GM23338 (cell line): ENCODE data around the gene SACS. TPM values are rescaled to one million over a fixed set of nuclear protein-coding genes. Genes with fewer than 3 reads are reported as not detected.

Experiments
- ATAC-seq: fragments of 200-7000 bp; cut with Tn5 transposase; 3 replicates; pipeline ENCODE4 v1.9.1; 2020
- DNase-seq: peaks from one replicate; pipeline ENCODE4 v3.0.0-alpha.2; 2015; ENCODE audit warnings: low spot score
- H2AFZ ChIP-seq: fragments of 200-600 bp; sonication (generic); 2 replicates; pipeline ENCODE4 v1.8.0; 2016; ENCODE audit warnings: antibody characterized with exemption, mild to moderate bottlenecking, moderate library complexity
- H3F3A ChIP-seq: fragments of 200-600 bp; sonication (generic); replicated peaks from 2 replicates; pipeline ENCODE4 v1.8.0; 2017; ENCODE audit warnings: antibody characterized with exemption, mixed run types, low read depth
- H3K27ac ChIP-seq: fragments of 200-600 bp; sonication (generic); 2 replicates; pipeline ENCODE4 v1.6.1; 2016; ENCODE audit warnings: low read depth
- H3K27me3 ChIP-seq: fragments of 200-600 bp; sonication (generic); 2 replicates; pipeline ENCODE4 v1.8.0; 2016; ENCODE audit warnings: mild to moderate bottlenecking, mixed run types, moderate library complexity; ENCODE audit not compliant: insufficient read depth
- H3K36me3 ChIP-seq: fragments of 200-600 bp; sonication (generic); 2 replicates; pipeline ENCODE4 v1.8.0; 2016; ENCODE audit warnings: mild to moderate bottlenecking; ENCODE audit not compliant: insufficient read depth
- H3K4me1 ChIP-seq: fragments of 200-600 bp; sonication (generic); 2 replicates; pipeline ENCODE4 v1.8.0; 2016; ENCODE audit warnings: mild to moderate bottlenecking, moderate library complexity; ENCODE audit not compliant: insufficient read depth
- H3K4me2 ChIP-seq: fragments of 200-600 bp; sonication (generic); 2 replicates; pipeline ENCODE4 v1.7.1; 2017; ENCODE audit warnings: mixed run types
- H3K4me3 ChIP-seq: fragments of 200-600 bp; sonication (generic); 2 replicates; pipeline ENCODE4 v1.6.1; 2016; ENCODE audit warnings: mixed run types
- H3K79me2 ChIP-seq: fragments of 200-600 bp; sonication (generic); replicated peaks from 2 replicates; pipeline ENCODE4 v1.8.0; 2017; ENCODE audit warnings: mild to moderate bottlenecking; ENCODE audit not compliant: insufficient read depth
- H3K9me2 ChIP-seq: fragments of 200-600 bp; sonication (generic); 2 replicates; pipeline ENCODE4 v1.8.0; 2017; ENCODE audit not compliant: insufficient read depth
- H4K20me1 ChIP-seq: fragments of 200-600 bp; sonication (generic); replicated peaks from 2 replicates; pipeline ENCODE4 v1.8.0; 2017; ENCODE audit warnings: mild to moderate bottlenecking; ENCODE audit not compliant: insufficient read depth
- H3K27ac Mint-ChIP-seq: 2 replicates; pipeline ENCODE4 v1.8.0; 2020; ENCODE audit warnings: inconsistent platforms, mild to moderate bottlenecking, moderate library complexity, mixed read lengths
- H3K27me3 Mint-ChIP-seq: 3 replicates; pipeline ENCODE4 v1.8.0; 2022; ENCODE audit warnings: low read depth, mild to moderate bottlenecking, moderate library complexity, mixed read lengths, inconsistent platforms; ENCODE audit not compliant: insufficient read depth, poor library complexity
- H3K36me3 Mint-ChIP-seq: 3 replicates; pipeline ENCODE4 v1.8.0; 2021; ENCODE audit warnings: low read depth, mild to moderate bottlenecking, inconsistent platforms, moderate library complexity, mixed read lengths
- H3K4me1 Mint-ChIP-seq: 3 replicates; pipeline ENCODE4 v1.8.0; 2020; ENCODE audit warnings: mild to moderate bottlenecking, inconsistent platforms, mixed read lengths
- H3K4me3 Mint-ChIP-seq: 3 replicates; pipeline ENCODE4 v1.8.0; 2021; ENCODE audit warnings: moderate library complexity, mild to moderate bottlenecking, inconsistent platforms, mixed read lengths
- H3K9me3 Mint-ChIP-seq: 3 replicates; pipeline ENCODE4 v1.8.0; 2020; ENCODE audit warnings: moderate library complexity, mild to moderate bottlenecking, inconsistent platforms, mixed read lengths
- CREB1 ChIP-seq: fragments of 250-450 bp; sonication (Bioruptor Pico); IDR thresholded peaks from 2 replicates; pipeline ENCODE4 v1.5.0; 2020; ENCODE audit warnings: low read depth, mild to moderate bottlenecking, moderate library complexity
- CTCF ChIP-seq, 2 experiments: fragments of 200-600 bp in 1 of 2; sonication (generic) in 1 of 2; conservative IDR thresholded peaks; 2 replicates each; pipeline versions ENCODE4 v1.5.1 to v1.6.1; 2016 to 2017; ENCODE audit warnings: antibody characterized with exemption in 2 of 2, low read depth in 2 of 2, mild to moderate bottlenecking in 2 of 2, moderate library complexity in 1 of 2
- ETS1 ChIP-seq: IDR thresholded peaks from 2 replicates; pipeline ENCODE4 v1.6.1; 2016; ENCODE audit warnings: antibody characterized with exemption
- EZH2phosphoT487 ChIP-seq: fragments of 200-600 bp; sonication (generic); IDR thresholded peaks from one replicate; pipeline ENCODE4 v1.8.1; 2018; ENCODE audit warnings: antibody characterized with exemption; ENCODE audit not compliant: unreplicated experiment
- JUNB ChIP-seq: IDR thresholded peaks from one replicate; pipeline ENCODE4 v1.6.1; 2016; ENCODE audit warnings: antibody characterized with exemption; ENCODE audit not compliant: unreplicated experiment
- NANOG ChIP-seq: IDR thresholded peaks from 2 replicates; pipeline ENCODE4 v1.6.1; 2016; ENCODE audit warnings: antibody characterized with exemption, borderline replicate concordance
- REST ChIP-seq: IDR thresholded peaks from one replicate; pipeline ENCODE4 v1.6.1; 2018; ENCODE audit warnings: antibody characterized with exemption; ENCODE audit not compliant: unreplicated experiment
- ZNF114 ChIP-seq: fragments of 250-450 bp; sonication (Bioruptor Pico); IDR thresholded peaks from 2 replicates; pipeline ENCODE4 v1.5.0; 2020; ENCODE audit warnings: mild to moderate bottlenecking, moderate library complexity
- ZNF462 ChIP-seq: fragments of 250-450 bp; sonication (Bioruptor Pico); IDR thresholded peaks from 2 replicates; pipeline ENCODE4 v1.5.0; 2020; ENCODE audit warnings: mild to moderate bottlenecking, moderate library complexity
- polyA plus RNA-seq: library from polyadenylated mRNA; unstranded; fragments of >200 nt; fragmentation: Nextera tagmentation; extraction: Ambion mirVana; gene quantifications from 2 replicates; pipeline ENCODE4 v1.2.1, GENCODE V29; 2016
- total RNA-seq: library from RNA; depleted of rRNA; stranded (reverse); fragments of >200 nt; shearing (Covaris generic); gene quantifications from 2 replicates; pipeline ENCODE4 v1.2.3, GENCODE V29; 2014

Gene SACS
- total and polyA plus RNA-seq, 2 experiments from 2014 or later = 13.8 to 58.7 TPM

GRCh38 chr13:23453132-23453531 is 19.6 kb upstream of the SACS start (continued):
- TF ChIP-seq ZNF462 (CRISPR knock-in tag) (no peak), REST (no peak), NANOG (no peak)

GRCh38 chr13:23450340-23451046 is 17.0 kb upstream of the SACS start:
- Histone ChIP-seq H3K4me1 (peaks cover 27% of the 10 kb centered on the region), H3K36me3 (no peaks in the 10 kb centered on the region), H3K9me2 (peaks cover 7% of the 10 kb centered on the region; the same call in 1 of the 2 replicates), H3K4me3 (no peak overlapping the region), H3F3A (peaks cover 4% of the 10 kb centered on the region; the same call in 1 of the 2 replicates), H3K79me2 (no peaks in the 10 kb centered on the region), H2AFZ (0 out of 2 replicates have a peak overlapping the region, but pooled peaks have one; percentile 30), H3K4me2 (peak overlapping the region; percentile 62), H3K27ac (peak overlapping the region; percentile 78), H4K20me1 (no peaks in the 10 kb centered on the region), H3K27me3 (no peaks in the 10 kb centered on the region)
- H3K27ac Mint-ChIP-seq = peak overlapping the region; percentile 53; the same call in 1 of the 2 replicates
- H3K27me3 Mint-ChIP-seq = peaks cover 3% of the 10 kb centered on the region
- no peak for DNase-seq
- peaks cover 31% of the 10 kb centered on the region for H3K4me1 Mint-ChIP-seq
- no peaks in the 10 kb centered on the region; the same call in 1 of the 3 replicates for H3K9me3 Mint-ChIP-seq
- H3K4me3 Mint-ChIP-seq = no peak overlapping the region
- no peak for ATAC-seq
- no peaks in the 10 kb centered on the region; the same call in 2 of the 3 replicates for H3K36me3 Mint-ChIP-seq
- TF ChIP-seq NANOG (no peak), CREB1 (no peak), ETS1 (no peak), EZH2phosphoT487 (no peak), ZNF114 (CRISPR knock-in tag) (no peak), JUNB (no peak), CTCF (conservative IDR thresholded peaks at IDR 0.05; ENCODE audit: low read depth in 2 of 2) (no peak)
